ENCODE results near the gene AKAP8.
A peak's percentile ranks its signal among the peaks of the same experiment; 100 is the strongest.
"Not testable (repeated sequence)": the region's sequence is repeated elsewhere in the genome, so short reads cannot be mapped to it uniquely, and the experiment has no call there.

The AKAP8 gene

DNA sequence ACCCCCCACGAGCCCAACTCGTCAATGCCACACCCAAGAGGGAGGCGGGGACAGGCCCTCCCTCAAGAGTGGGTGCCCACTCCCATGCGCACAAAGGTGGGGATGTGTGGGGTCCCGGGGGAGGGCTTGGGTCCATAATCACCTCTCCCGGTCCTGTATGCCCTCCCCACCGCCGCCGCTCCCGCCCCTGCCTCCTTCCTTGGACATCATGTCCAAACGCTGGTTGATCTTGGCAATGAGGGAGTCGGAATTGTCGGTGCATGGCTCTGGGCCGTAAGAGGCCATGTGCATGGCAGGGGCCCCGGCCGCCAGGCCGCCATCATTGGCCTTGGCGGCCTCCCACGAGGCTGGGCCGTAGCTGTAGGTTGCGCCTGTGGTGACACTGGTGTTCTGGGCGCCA lies 5.9 kb downstream of the AKAP8 start:
- DNase-seq (ENCODE audit: low spot score) = no peak

DNA sequence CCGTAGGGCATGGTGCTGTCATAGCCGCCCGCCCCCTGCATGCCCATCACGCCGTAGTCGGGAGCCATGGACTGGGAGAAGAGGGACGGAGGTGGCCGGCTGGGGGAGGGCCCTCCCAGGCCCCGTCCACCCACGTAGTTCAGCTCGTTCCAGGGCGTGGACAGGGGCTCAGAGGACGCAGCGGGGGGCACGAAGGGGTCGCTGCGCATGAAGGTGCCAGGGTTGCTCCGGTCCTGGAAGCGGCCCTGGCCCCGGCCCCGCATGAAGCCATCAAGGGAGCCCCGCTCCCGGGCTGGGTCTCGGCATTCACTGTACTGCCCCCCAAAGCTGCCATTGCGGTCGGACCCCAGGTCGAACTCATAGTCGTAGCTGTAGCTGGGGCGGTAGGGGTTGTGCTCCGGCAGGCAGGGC lies 6.7 kb downstream of the AKAP8 start:
- no peak for DNase-seq (ENCODE audit: low spot score)

DNA sequence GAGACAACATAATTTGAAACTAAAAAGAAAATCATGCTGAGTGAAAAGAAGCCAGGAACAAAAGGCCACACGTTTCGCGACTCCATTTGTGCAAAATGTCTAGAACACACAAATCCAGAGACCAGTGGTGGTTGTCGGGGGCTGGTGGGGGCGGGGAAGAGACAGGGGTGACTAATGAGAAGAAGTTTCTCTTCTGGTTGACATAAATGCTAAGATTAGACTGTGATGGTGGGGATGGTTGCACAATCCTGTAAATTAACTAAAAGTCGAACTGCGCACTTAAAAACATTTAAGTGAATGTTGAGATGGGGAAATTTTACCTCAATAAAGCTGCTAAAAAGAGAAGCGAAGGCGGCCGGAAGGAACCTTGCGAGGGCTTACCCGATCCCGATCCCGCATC lies 7.1 kb downstream of the AKAP8 start:
- DNase-seq (ENCODE audit: low spot score) = no peak

DNA sequence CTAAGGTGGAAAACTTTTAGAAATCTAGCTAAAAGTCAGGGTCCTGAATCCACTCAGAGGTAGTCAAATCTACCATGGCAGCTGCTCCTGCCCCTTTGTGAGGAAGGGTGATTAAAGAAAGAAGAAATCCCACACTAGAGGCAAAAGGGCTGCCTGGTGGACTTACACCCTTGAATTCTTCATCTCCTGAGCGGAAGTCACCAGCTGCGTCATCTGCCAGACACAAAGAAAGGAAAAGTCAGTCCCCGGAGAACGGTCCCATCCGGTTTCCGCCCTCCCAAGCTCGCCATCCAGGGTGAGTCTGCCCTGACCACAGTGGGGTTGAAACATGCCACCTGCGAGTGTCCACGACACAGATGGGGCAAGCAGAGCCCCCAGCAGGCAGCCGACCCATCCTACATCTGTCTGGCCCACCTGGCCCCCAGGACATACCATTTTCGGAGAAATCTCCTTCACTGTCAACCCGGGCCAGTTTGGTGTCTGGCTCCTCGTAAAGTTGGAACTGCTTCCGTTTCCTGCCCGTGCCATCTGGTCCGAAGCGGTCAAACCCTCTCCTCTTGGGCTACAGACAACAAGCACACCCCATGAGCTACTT lies 7.7 kb downstream of the AKAP8 start:
- DNase-seq (ENCODE audit: low spot score) = no peak

DNA sequence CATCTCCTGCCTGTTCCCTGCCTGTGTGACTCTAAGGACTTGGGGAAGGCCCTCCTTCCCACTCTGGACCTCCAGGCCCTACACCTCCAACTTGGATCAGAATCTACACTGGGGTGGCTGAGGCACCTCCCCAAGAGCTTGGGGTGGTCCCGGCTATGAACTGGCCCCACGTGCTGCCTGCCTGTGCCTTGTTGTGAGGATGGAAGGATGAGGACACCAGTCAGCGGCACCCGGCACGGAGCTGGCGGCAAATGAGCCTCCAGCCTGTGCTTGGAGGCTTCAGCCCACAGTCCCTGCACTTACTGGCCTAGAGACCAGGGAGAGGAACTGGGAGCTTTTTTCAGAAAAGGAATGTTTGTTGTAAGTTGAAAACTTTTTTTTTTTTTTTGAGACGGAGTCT lies 8.5 kb downstream of the AKAP8 start:
- DNase-seq (ENCODE audit: low spot score) = no peak

DNA sequence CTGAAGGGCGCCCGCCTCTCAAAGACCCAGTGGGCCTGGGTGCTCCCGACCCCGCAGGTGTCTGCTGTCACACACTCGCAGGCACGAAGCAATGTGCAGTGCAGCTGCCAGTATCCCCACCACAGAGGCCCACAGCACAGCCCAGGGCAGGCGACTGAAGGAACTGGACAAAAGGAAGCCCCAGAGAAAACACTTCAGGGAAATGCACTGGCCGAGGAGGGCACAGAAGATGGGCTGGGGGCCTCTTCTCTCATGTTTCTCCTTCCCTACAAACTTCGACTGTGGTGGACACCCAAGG lies 10.0 kb downstream of the AKAP8 start:
- DNase-seq (ENCODE audit: low spot score) = no peak

DNA sequence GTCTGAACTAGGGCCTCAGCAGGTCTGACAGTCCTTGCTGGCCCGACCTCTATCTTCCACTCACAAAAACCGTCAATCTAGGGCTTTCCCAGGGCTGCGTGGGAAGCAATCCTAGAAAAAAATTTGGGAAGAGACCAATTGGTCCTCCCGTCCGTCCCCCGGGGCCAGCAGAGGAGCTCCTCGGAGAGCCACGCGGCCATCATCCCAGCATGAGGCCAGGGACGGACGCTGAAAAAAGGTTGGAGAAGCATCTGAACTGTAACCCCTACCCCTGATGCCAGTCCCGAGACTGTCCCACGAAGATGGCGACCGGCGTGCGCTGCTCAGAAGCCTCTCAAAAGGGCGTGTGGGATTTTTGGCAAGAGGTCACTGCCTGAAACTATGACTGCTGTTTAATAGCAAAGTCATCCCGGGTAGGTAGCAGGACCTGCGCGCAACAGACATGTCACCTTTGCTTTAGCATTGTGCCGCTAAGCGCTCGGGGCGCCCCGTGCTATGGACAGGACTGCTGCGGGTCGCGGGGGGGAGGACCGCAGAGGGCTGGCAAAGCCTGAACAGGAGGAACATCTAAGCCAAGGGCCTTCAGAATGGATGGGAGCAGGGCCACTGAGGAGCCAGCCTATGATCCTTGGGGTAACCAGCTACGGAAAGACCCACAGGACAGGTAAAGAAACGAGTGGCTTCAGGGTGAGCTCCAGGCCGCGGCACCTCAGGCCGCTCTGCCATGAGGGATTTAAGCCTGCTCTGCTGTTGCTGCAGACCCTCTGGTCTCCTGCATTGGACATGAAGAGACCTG lies 10.6 kb downstream of the AKAP8 start:
- peak; percentile 10 for DNase-seq (ENCODE audit: low spot score)

DNA sequence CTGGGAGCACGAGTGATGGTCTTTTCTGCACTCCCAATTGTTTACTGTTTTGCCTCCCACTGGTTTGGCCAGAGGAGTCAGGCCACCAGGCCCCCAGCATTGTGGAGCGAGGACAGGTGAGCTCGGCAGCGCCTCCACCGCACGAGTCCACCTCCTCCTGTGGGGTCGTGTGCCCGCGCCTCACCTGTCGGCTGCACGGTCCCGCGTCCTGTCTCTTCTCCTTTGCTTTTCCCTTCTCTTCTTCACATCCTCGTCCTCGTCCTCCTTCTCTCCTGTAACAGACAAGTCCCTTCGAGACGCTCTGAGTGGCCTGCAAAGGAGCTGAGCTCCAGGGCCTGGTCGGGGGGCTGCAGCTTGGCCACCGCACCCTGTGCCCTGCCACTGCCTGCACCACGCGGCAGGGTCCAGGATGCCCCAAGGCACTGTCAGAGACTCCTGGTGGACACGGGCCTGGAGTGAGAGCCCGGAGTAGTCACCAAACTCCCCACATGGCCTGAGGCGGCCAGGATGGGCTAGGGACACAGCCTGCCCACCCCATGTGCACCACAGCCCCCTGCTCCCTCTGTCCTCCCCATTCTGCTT lies 11.4 kb downstream of the AKAP8 start:
- DNase-seq (ENCODE audit: low spot score) = no peak

DNA sequence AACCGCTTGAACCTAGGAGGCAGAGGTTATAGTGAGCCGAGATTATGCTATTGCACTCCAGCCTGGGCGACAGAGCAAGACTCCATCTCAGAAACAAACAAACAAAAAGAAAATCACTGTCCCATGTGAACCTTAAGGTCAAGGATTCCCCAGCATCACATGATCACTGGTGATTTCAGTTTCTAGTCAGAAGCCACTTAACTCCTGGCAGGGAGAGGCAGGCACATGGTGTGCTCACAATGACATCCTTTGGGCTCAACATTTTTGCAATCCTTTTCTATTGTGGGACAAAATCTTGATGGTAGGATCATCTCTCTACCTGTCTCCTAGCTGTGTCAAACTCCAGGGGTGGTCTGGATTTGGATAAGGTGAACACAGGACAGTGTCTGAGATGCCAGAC lies 12.1 kb downstream of the AKAP8 start:
- no peak for DNase-seq (ENCODE audit: low spot score)

DNA sequence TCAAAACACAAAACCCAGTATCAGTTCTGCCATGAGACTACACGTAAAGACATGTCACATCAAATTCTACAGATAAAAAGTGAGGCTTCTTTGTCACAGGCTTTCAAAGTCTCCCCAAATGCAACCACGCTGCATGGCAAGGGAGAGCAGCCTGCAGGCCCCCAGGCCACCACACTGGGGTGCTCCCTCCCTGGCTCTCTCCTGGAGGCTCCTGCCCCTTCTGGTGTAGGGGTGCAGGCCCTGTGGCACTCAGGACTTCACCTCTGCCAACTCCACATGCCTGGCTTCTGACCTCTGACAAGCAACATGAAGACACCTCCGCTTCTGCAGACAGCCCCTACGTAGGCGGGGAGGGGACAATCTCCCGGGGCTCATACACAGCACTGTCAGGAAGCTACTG lies 14.3 kb downstream of the AKAP8 start:
- DNase-seq (ENCODE audit: low spot score) = no peak

DNA sequence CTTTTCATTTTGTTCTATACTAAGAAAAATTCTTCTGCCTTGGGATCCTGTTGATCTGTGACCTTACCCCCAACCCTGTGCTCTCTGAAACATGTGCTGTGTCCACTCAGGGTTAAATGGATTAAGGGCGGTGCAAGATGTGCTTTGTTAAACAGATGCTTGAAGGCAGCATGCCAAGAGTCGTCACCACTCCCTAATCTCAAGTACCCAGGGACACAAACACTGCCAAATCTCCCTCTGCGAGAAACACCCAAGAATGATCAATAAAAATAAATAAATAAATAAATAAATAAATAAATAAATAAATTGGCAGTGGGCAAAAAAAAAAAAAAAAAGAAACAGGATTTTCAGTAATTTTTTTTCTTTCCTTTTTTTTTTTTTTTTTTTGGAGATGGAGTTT lies 15.8 kb downstream of the AKAP8 start:
- not testable (repeated sequence) for DNase-seq (ENCODE audit: low spot score)

DNA sequence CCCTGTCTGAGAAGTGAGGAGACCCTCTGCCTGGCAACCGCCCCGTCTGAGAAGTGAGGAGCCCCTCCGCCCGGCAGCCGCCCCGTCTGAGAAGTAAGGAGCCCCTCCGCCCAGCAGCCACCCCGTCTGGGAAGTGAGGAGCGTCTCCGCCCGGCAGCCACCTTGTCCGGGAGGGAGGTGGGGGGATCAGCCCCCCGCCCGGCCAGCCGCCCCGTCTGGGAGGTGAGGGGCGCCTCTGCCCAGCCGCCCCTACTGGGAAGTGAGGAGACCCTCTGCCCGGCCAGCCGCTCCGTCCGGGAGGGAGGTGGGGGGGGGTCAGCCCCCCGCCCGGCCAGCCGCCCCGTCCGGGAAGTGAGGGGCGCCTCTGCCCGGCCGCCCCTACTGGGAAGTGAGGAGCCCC lies 16.5 kb downstream of the AKAP8 start:
- DNase-seq (ENCODE audit: low spot score) = not testable (repeated sequence)

DNA sequence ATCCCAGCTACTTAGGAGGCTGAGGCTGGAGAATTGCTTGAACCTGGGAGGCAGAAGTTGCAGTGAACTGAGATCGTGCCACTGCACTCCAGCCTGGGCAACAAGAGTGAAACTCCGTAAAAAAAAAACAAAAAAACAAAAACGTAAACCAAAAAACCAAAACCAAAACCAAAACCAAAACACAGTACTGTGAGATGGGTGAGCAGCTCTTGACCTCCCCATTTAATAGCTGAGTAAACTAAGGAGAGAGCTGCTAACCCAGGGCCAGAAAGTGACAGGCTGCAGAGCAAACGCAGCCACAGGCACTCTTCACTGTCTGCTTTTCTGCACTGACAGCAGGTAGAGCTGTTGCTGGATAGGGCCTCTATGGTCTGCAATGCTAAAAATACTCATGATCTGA lies 19.6 kb downstream of the AKAP8 start:
- DNase-seq (ENCODE audit: low spot score) = not testable (repeated sequence)

DNA sequence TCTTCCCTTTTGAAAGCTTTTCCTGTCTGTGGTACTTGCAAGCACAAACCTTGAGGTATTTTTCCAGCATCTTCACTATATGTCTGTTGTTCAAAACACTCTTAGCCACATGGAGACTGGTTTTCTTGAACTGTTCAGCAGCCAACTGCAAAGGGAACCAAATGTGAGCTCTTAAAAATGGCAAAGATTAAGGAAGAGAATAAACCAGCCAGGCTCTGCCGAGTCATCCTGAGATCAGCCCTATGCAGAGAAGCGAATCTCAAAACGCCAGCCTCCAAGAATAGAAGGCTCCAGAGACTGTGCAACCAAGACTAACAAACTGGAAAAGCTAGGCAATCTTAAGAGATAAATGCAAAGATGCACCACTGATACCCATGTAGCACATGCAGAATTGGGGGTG lies 20.7 kb downstream of the AKAP8 start:
- DNase-seq (ENCODE audit: low spot score) = peak; percentile 14

DNA sequence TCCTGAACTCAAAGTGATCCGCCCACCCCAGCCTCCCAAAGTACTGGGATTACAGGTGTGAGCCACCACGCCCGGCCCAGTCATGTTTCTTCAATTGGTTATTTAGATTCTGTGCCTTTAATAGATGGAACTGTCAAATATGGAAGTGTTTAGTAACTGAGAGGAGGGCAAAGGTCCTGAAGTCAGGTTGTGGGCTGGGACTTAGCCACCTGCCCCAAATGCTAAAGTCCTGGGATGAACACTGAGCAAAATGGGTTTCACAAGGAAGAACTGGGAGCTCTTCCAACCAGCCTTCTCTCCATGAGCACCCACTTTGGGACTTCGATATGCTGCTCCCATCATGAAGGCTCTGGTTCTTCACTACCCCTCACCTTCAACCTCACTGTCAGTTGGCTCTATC lies 21.7 kb downstream of the AKAP8 start:
- no peak for DNase-seq (ENCODE audit: low spot score)

DNA sequence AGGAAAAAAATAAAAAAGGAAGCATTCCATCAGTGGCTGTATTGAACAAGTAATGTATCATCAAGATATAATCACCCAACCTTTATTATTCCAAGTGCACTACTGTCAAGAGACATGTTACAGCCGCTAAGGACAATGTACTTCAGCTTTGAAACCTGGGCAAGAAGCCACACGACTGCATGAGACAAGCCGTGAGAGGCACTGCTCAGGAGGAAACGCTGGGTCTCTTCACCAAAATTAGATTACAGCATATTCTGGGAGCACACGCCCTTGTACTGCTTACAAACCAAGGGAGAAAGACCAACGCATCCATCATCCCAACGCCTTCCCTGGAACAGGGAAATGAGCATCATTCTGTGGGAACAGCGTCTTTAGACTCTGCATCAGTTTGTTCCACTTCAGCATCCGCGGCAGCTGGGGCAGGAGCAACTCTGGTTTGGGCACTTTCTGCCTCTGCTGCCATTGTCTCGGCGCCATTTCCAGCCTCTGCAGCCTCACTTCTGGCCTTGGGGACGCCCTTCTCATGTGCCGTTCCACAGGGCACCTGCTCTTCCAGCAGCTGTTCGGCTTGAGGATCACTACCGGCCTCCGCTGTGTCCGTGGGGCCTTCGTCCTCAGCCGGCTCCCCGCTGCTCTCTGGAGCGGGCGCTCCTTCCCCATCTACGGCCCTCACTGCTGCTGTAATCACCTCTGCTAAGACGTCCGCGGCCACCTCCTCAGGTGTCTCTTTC lies 24.9 kb downstream of the AKAP8 start:
- DNase-seq (ENCODE audit: low spot score) = no peak

DNA sequence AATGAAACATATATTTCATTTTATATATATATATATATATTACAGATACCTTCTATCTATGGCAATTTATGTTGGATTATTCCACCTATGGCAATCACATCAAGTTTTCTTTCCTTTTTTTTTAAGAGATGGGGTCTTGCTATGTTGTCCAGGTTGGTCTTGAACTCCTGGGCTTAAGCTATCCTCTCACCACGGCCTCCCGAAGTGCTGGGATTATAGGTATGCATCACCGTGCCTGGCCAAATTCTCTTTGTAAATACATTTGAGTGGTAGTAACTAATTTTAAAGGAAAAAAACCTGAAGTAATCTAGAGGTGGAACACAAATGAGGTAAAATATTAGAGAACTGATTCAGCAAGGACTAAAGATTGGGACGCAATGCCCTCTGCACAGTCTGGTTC lies 25.7 kb downstream of the AKAP8 start:
- DNase-seq (ENCODE audit: low spot score) = no peak

DNA sequence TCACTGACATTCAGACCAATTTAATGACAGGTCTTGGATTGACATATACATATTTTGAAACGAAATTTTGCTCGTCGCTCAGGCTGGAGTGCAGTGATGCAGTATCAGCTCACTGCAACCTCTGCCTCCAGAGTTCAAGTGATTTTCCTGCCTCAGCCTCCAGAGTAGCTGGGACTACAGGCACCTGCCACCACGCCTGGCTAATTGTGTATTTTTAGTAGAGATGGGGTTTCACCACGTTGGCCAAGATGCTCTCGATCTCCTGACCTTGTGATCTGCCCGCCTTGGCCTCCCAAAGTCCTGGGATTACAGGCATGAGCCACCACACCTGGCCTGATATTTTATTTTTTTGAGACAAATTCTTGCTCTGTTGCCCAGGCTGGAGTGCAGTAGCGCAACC lies 27.1 kb downstream of the AKAP8 start:
- DNase-seq (ENCODE audit: low spot score) = not testable (repeated sequence)

DNA sequence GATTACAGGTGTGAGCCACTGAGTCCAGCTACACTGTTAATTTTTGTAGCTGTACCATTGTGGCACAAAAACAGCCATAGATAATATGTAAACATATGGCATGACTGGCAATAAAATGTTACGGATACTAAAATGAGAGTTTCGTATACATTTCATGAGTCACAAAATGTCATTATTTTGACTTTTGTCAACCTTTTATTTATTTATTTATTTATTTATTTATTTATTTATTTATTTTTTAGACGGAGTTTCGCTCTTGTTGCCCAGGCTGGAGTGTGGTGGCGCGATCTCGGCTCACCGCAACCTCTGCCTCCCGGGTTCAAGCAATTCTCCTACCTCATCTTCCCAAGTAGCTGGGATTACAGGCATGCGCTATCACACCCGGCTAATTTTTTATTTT lies 38.3 kb downstream of the AKAP8 start:
- DNase-seq (ENCODE audit: low spot score) = not testable (repeated sequence)

DNA sequence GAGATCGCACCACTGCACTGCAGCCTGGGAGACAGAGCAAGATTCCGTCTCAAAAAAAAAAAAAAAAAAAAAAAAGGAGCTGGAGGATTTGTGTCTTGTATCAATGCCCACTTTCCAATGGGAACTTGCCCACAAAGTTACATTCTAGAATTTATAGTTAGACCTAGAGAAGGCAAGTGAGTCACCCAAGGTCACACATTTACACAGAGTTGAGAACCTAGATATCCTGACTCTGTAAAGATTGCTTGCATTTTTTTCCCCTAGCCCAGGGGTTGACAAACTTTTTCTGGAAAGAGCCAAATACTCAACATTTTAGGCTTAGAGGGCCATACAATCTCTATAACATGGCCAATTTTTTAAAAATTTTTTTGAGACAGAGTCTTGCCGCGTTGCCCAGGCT lies 39.5 kb downstream of the AKAP8 start:
- DNase-seq (ENCODE audit: low spot score) = no peak

DNA sequence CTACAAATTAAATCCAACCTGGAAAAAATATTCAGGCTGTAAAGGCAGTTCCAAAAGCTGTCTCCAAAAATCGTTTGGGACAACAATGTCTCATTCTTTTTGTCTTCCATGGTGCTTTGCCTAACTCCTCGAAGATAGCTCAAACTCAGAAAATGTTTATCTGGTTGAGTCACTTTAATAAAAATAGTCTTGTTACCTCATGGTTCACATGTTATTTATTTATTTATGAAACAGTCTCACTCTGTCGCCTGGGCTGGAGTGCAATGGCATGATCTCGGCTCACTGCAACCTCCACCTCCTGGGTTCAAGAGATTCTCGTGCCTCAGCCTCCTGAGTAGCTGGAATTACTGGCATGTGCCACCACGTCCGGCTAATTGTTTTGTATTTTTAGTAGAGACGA lies 42.4 kb downstream of the AKAP8 start:
- peak; percentile 64 for DNase-seq (ENCODE audit: low spot score)

DNA sequence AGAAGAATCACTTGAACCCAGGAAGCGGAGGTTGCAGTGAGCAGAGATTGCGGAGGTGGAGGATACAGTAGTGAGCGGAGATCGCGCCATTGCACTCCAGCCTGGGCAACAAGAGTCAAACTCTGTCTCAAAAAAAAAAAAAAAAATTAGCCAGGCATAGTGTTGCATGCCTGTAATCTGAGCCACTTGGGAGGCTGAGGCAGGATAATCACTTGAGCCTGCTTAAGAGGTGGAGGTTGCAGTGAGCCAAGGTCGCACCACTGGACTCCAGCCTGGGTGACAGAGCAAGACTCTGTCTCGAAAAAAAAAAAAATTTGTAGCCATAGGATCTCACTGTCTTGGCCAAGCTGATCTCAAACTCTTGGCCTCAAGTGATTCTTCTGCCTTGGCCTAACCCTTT lies 43.6 kb downstream of the AKAP8 start:
- DNase-seq (ENCODE audit: low spot score) = not testable (repeated sequence)
